Measurements from ENCODE around the gene PARP2. TPM values are rescaled to one million over a fixed set of nuclear protein-coding genes. Genes with fewer than 3 reads are reported as not detected.

PARP2 gene
- total RNA-seq, 2 donors from 2014 or later: 36.1 to 63.7 TPM

DNA sequence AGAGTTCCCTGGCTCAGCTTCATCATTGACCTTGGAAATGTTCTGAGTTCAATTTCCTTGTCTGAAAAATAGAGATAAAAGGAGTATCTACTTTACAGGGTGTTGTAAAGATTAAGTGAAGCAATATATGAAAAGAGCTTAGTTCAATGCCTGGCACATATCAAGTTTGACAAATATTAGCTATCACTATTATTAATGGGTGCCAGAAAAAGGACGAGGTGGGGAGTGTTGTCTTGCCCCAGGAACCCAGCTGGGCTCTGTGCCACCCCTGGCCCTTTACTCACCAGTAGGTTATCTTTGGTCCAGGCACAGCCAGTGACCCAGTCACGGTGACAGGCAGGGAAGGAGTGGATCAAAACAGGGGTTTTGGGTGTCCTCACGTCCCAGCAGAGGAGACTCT, 32.0 kb downstream of the PARP2 start:
- Histone ChIP-seq H3K27me3 (ENCODE audit: control insufficient read depth, insufficient read depth, low read length, poor library complexity, severe bottlenecking) (no peaks in the 10 kb centered on the region), H3K4me3 (ENCODE audit: low read length) (no peak overlapping the region), H3K9me3 (ENCODE audit: control insufficient read depth, low read length) (no peaks in the 10 kb centered on the region), H3K4me1 (ENCODE audit: control insufficient read depth, insufficient read depth, low read length) (no peaks in the 10 kb centered on the region), H3K27ac (ENCODE audit: low read depth, low read length) (no peak overlapping the region), H3K9ac (ENCODE audit: extremely low read depth, low read length, poor library complexity, severe bottlenecking) (no peak overlapping the region), H3K36me3 (ENCODE audit: control insufficient read depth, insufficient read depth, low read length) (peaks cover 75% of the 10 kb centered on the region)
- Mint-ChIP-seq H3K27me3 (ENCODE audit: insufficient read depth) (no peaks in the 10 kb centered on the region), H3K4me3 (no peak overlapping the region), H3K36me3 (ENCODE audit: low read depth) (peaks cover 71% of the 10 kb centered on the region), H3K27ac (no peak overlapping the region), H3K9me3 (no peaks in the 10 kb centered on the region), H3K4me1 (no peaks in the 10 kb centered on the region)
- no peak for DNase-seq
- 92 to 100% methylated on average over 1 to 3 of the region's 3 CpGs for WGBS, 2 experiments (ENCODE audit: insufficient coverage in 1 of 2, insufficient read length in 1 of 2)
- TF ChIP-seq, protein P1, sequence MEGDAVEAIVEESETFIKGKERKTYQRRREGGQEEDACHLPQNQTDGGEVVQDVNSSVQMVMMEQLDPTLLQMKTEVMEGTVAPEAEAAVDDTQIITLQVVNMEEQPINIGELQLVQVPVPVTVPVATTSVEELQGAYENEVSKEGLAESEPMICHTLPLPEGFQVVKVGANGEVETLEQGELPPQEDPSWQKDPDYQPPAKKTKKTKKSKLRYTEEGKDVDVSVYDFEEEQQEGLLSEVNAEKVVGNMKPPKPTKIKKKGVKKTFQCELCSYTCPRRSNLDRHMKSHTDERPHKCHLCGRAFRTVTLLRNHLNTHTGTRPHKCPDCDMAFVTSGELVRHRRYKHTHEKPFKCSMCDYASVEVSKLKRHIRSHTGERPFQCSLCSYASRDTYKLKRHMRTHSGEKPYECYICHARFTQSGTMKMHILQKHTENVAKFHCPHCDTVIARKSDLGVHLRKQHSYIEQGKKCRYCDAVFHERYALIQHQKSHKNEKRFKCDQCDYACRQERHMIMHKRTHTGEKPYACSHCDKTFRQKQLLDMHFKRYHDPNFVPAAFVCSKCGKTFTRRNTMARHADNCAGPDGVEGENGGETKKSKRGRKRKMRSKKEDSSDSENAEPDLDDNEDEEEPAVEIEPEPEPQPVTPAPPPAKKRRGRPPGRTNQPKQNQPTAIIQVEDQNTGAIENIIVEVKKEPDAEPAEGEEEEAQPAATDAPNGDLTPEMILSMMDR (conservative IDR thresholded peaks at IDR 0.05): no peak

DNA sequence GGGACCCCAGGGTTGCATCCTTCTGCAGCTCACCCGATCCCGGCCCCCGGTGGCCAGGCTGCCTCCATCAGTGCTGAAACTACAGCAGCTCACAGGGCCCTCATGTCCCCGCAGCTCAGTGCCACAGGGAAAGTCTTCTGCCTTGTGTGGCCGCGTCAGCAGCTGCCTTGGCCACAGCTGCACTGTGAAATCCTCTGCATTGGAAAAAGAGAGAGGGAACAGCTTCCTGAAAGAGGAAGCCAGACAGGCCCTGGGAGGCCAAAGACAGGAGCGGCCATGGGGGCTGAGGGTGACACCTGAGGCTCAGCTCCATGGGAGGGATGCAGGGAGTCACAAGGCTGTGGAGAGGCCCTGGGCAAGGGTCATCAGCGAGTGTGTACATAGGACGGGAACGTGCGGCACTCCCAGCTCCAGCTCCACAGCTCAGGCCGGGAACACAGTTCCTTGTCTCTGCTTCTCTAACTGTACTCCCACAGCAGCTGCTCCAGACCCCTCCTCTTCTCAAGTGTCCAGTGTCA, 32.7 kb downstream of the PARP2 start:
- no peak overlapping the region for H3K27ac Mint-ChIP-seq
- no peaks in the 10 kb centered on the region for H3K4me1 Mint-ChIP-seq
- Histone ChIP-seq H3K36me3 (ENCODE audit: control insufficient read depth, insufficient read depth, low read length) (peaks cover 74% of the 10 kb centered on the region), H3K27me3 (ENCODE audit: control insufficient read depth, insufficient read depth, low read length, poor library complexity, severe bottlenecking) (no peaks in the 10 kb centered on the region), H3K27ac (ENCODE audit: low read depth, low read length) (no peak overlapping the region), H3K4me1 (ENCODE audit: control insufficient read depth, insufficient read depth, low read length) (no peaks in the 10 kb centered on the region), H3K9ac (ENCODE audit: extremely low read depth, low read length, poor library complexity, severe bottlenecking) (no peak overlapping the region), H3K9me3 (ENCODE audit: control insufficient read depth, low read length) (no peaks in the 10 kb centered on the region), H3K4me3 (ENCODE audit: low read length) (no peak overlapping the region)
- no peaks in the 10 kb centered on the region for H3K27me3 Mint-ChIP-seq (ENCODE audit: insufficient read depth)
- TF ChIP-seq, protein P1 (conservative IDR thresholded peaks at IDR 0.05): no peak
- H3K9me3 Mint-ChIP-seq: no peaks in the 10 kb centered on the region
- DNase-seq: no peak
- H3K36me3 Mint-ChIP-seq (ENCODE audit: low read depth): peaks cover 71% of the 10 kb centered on the region
- H3K4me3 Mint-ChIP-seq: no peak overlapping the region
- WGBS, 2 experiments (ENCODE audit: insufficient coverage in 1 of 2, insufficient read length in 1 of 2): 90 to 93% methylated on average over 9 to 12 of the region's 12 CpGs

DNA sequence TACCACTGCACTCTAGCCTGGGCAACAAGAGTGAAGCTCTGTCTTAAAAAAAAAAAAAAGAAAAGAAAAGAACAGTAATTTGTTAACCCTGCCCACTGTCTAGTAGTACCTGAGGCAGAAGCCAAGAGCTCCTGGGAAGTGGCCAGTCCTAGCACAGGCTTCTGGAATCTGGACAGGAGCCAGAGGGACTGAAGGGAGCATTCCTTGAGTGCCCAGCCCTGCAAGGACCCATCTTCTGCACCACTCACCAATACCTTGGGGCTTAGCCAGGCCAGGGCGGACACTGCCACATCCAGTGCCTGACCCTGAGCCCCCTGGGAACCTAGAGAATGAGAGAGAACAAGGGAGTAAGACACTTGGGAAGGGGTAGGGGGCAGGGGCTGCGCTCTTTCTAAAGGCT, 33.7 kb downstream of the PARP2 start:
- DNase-seq: no peak
- no peak overlapping the region for H3K4me3 Mint-ChIP-seq
- Histone ChIP-seq H3K27me3 (ENCODE audit: control insufficient read depth, insufficient read depth, low read length, poor library complexity, severe bottlenecking) (no peaks in the 10 kb centered on the region), H3K27ac (ENCODE audit: low read depth, low read length) (no peak overlapping the region), H3K36me3 (ENCODE audit: control insufficient read depth, insufficient read depth, low read length) (peaks cover 73% of the 10 kb centered on the region), H3K4me3 (ENCODE audit: low read length) (no peak overlapping the region), H3K9ac (ENCODE audit: extremely low read depth, low read length, poor library complexity, severe bottlenecking) (no peak overlapping the region), H3K9me3 (ENCODE audit: control insufficient read depth, low read length) (no peaks in the 10 kb centered on the region), H3K4me1 (ENCODE audit: control insufficient read depth, insufficient read depth, low read length) (no peaks in the 10 kb centered on the region)
- H3K27me3 Mint-ChIP-seq (ENCODE audit: insufficient read depth): no peaks in the 10 kb centered on the region
- TF ChIP-seq, protein P1 (conservative IDR thresholded peaks at IDR 0.05): no peak
- peaks cover 71% of the 10 kb centered on the region for H3K36me3 Mint-ChIP-seq (ENCODE audit: low read depth)
- no peaks in the 10 kb centered on the region for H3K4me1 Mint-ChIP-seq
- WGBS, 2 experiments (ENCODE audit: insufficient coverage in 1 of 2, insufficient read length in 1 of 2): 89% methylated on average over 2 of the region's 2 CpGs; no CpG with 5 or more reads in 1 of the 2 experiments
- H3K9me3 Mint-ChIP-seq: no peaks in the 10 kb centered on the region
- no peak overlapping the region for H3K27ac Mint-ChIP-seq
